ENCODE results near the gene THSD8.

Gene THSD8

GRCh38 chr19:12786141-12786870 is 15.6 kb upstream of the THSD8 start:
- H3K4me3 Mint-ChIP-seq = no peak overlapping the region
- no peak for ATAC-seq
- H3K9me3 Mint-ChIP-seq = no peaks in the 10 kb centered on the region
- H3K27me3 Mint-ChIP-seq = no peaks in the 10 kb centered on the region
- H3K27ac Mint-ChIP-seq = no peak overlapping the region
- H3K36me3 Mint-ChIP-seq = no peaks in the 10 kb centered on the region
- H3K4me1 Mint-ChIP-seq = peaks cover 36% of the 10 kb centered on the region

- Mint-ChIP-seq H3K27ac (no peak overlapping the region), H3K4me1 (peaks cover 30% of the 10 kb centered on the region), H3K27me3 (no peaks in the 10 kb centered on the region), H3K9me3 (no peaks in the 10 kb centered on the region), H3K4me3 (no peak overlapping the region), H3K36me3 (no peaks in the 10 kb centered on the region)
- ATAC-seq = no peak
Observed at GRCh38 chr19:12786952-12787351, 14.9 kb upstream of the THSD8 start.

- no peak for ATAC-seq
- Mint-ChIP-seq H3K4me1 (peaks cover 25% of the 10 kb centered on the region), H3K4me3 (no peak overlapping the region), H3K27ac (peak overlapping the region; percentile 92), H3K36me3 (peaks cover 2% of the 10 kb centered on the region), H3K9me3 (no peaks in the 10 kb centered on the region), H3K27me3 (no peaks in the 10 kb centered on the region)
Observed at GRCh38 chr19:12787458-12787857, 14.4 kb upstream of the THSD8 start.

GRCh38 chr19:12788042-12788681 is 13.7 kb upstream of the THSD8 start:
- H3K36me3 Mint-ChIP-seq = peaks cover 9% of the 10 kb centered on the region
- H3K9me3 Mint-ChIP-seq = no peaks in the 10 kb centered on the region
- H3K4me3 Mint-ChIP-seq = peak overlapping the region; percentile 90
- peak overlapping the region; percentile 92 for H3K27ac Mint-ChIP-seq
- no peaks in the 10 kb centered on the region for H3K27me3 Mint-ChIP-seq
- no peak for ATAC-seq
- peaks cover 25% of the 10 kb centered on the region for H3K4me1 Mint-ChIP-seq

GRCh38 chr19:12788682-12789097 is 13.2 kb upstream of the THSD8 start:
- no peaks in the 10 kb centered on the region for H3K9me3 Mint-ChIP-seq
- H3K27ac Mint-ChIP-seq = peak overlapping the region; percentile 92
- ATAC-seq = peak; percentile 0
- peaks cover 25% of the 10 kb centered on the region for H3K4me1 Mint-ChIP-seq
- peaks cover 12% of the 10 kb centered on the region for H3K36me3 Mint-ChIP-seq
- peak overlapping the region; percentile 90 for H3K4me3 Mint-ChIP-seq
- no peaks in the 10 kb centered on the region for H3K27me3 Mint-ChIP-seq

GRCh38 chr19:12789098-12789903 is 12.6 kb upstream of the THSD8 start:
- H3K36me3 Mint-ChIP-seq = peaks cover 12% of the 10 kb centered on the region
- no peak for ATAC-seq
- peak overlapping the region; percentile 96 for H3K4me3 Mint-ChIP-seq

GRCh38 chr19:12789904-12790619 is 11.8 kb upstream of the THSD8 start:
- ATAC-seq = peak; percentile 71
- H3K4me1 Mint-ChIP-seq = peaks cover 37% of the 10 kb centered on the region
- H3K36me3 Mint-ChIP-seq = peaks cover 12% of the 10 kb centered on the region
- peak overlapping the region; percentile 92 for H3K27ac Mint-ChIP-seq
- no peaks in the 10 kb centered on the region for H3K27me3 Mint-ChIP-seq
- H3K4me3 Mint-ChIP-seq = peak overlapping the region; percentile 96
- no peaks in the 10 kb centered on the region for H3K9me3 Mint-ChIP-seq

More at GRCh38 chr19:12789098-12789903, 12.6 kb upstream of the THSD8 start:
- Mint-ChIP-seq H3K4me1 (peaks cover 31% of the 10 kb centered on the region), H3K27me3 (no peaks in the 10 kb centered on the region), H3K9me3 (no peaks in the 10 kb centered on the region), H3K27ac (peak overlapping the region; percentile 92)

- peaks cover 12% of the 10 kb centered on the region for H3K36me3 Mint-ChIP-seq
- H3K9me3 Mint-ChIP-seq = no peaks in the 10 kb centered on the region
- peaks cover 41% of the 10 kb centered on the region for H3K4me1 Mint-ChIP-seq
- no peak for ATAC-seq
- no peaks in the 10 kb centered on the region for H3K27me3 Mint-ChIP-seq
- peak overlapping the region; percentile 91 for H3K27ac Mint-ChIP-seq
- H3K4me3 Mint-ChIP-seq = peak overlapping the region; percentile 96
Observed at GRCh38 chr19:12790628-12791344, 11.1 kb upstream of the THSD8 start.

GRCh38 chr19:12791345-12792050 is 10.4 kb upstream of the THSD8 start, which contains the start of gene JUNB:
TSS of gene JUNB (plus strand) at chr19:12791486. CDS start at chr19:12791772, 286 bp downstream.
- Mint-ChIP-seq H3K27ac (peak within 1 kb of the TSS; percentile 91), H3K9me3 (no peaks in the 10 kb centered on the region), H3K36me3 (peaks cover 12% of the 10 kb centered on the region), H3K4me3 (peak within 1 kb of the TSS; percentile 96), H3K27me3 (no peaks in the 10 kb centered on the region), H3K4me1 (peaks cover 48% of the 10 kb centered on the region)
- peak; percentile 63 for ATAC-seq

GRCh38 chr19:12792051-12792852 is 9.6 kb upstream of the THSD8 start:
- no peaks in the 10 kb centered on the region for H3K9me3 Mint-ChIP-seq
- H3K4me3 Mint-ChIP-seq = peak overlapping the region; percentile 96
- H3K27ac Mint-ChIP-seq = peak overlapping the region; percentile 91
- peaks cover 50% of the 10 kb centered on the region for H3K4me1 Mint-ChIP-seq
- H3K27me3 Mint-ChIP-seq = no peaks in the 10 kb centered on the region
- peaks cover 12% of the 10 kb centered on the region for H3K36me3 Mint-ChIP-seq
- ATAC-seq = no peak

GRCh38 chr19:12792853-12793289 is 9.0 kb upstream of the THSD8 start:
- Mint-ChIP-seq H3K27me3 (no peaks in the 10 kb centered on the region), H3K4me3 (peak overlapping the region; percentile 96), H3K36me3 (peaks cover 12% of the 10 kb centered on the region), H3K27ac (peak overlapping the region; percentile 91), H3K4me1 (peaks cover 50% of the 10 kb centered on the region), H3K9me3 (no peaks in the 10 kb centered on the region)
- ATAC-seq = no peak

- Mint-ChIP-seq H3K4me1 (peaks cover 44% of the 10 kb centered on the region), H3K27me3 (no peaks in the 10 kb centered on the region), H3K4me3 (peak overlapping the region; percentile 96), H3K9me3 (no peaks in the 10 kb centered on the region), H3K36me3 (peaks cover 12% of the 10 kb centered on the region), H3K27ac (peak overlapping the region; percentile 91)
- peak; percentile 61 for ATAC-seq
Observed at GRCh38 chr19:12793290-12794195, 8.3 kb upstream of the THSD8 start.

Data from stimulated activated memory B cell treated with anti-CD40 and anti-IgM and Interleukin-4, amounts not matched to agents 10 μg/mL and 1 μg/mL and 100 μg/mL, for 72 hours (primary cell).